SH-SY5Y (cell line): ENCODE results near the gene BCL2L14.

Experiments used
- GATA2 ChIP-seq: IDR thresholded peaks from 2 replicates; pipeline ENCODE4 v1.6.1; 2011; ENCODE audit warnings: mild to moderate bottlenecking, low read depth, low read length
- GATA3 ChIP-seq: IDR thresholded peaks from 2 replicates; pipeline ENCODE4 v1.6.1; 2011; ENCODE audit warnings: low read depth, mild to moderate bottlenecking, low read length, moderate library complexity

BCL2L14 gene

GRCh38 chr12:12081836-12082497, 11.2 kb downstream of the BCL2L14 start:
- no peak for TF ChIP-seq GATA2
- no peak for TF ChIP-seq GATA3

- TF ChIP-seq GATA3 (no peak), GATA2 (no peak)
Observed at GRCh38 chr12:12083688-12084087, 12.9 kb downstream of the BCL2L14 start.

GRCh38 chr12:12086362-12086761, 15.6 kb downstream of the BCL2L14 start:
- TF ChIP-seq GATA2, result no peak
- no peak for TF ChIP-seq GATA3

- TF ChIP-seq GATA2 (no peak), GATA3 (no peak)
Observed at GRCh38 chr12:12086973-12087692, 16.4 kb downstream of the BCL2L14 start.

GRCh38 chr12:12087693-12088034, 16.9 kb downstream of the BCL2L14 start:
- TF ChIP-seq GATA3 (no peak), GATA2 (no peak)

- TF ChIP-seq GATA2, result no peak
- no peak for TF ChIP-seq GATA3
Observed at GRCh38 chr12:12088147-12088546, 17.4 kb downstream of the BCL2L14 start.

GRCh38 chr12:12088761-12089160, 18.0 kb downstream of the BCL2L14 start:
- TF ChIP-seq GATA3, result no peak
- no peak for TF ChIP-seq GATA2

- TF ChIP-seq GATA2, result no peak
- TF ChIP-seq GATA3, result no peak
Observed at GRCh38 chr12:12091071-12091470, 20.3 kb downstream of the BCL2L14 start.

- TF ChIP-seq GATA3 (no peak), GATA2 (no peak)
Observed at GRCh38 chr12:12091977-12092663, 21.4 kb downstream of the BCL2L14 start.

GRCh38 chr12:12094481-12094880, 23.7 kb downstream of the BCL2L14 start:
- TF ChIP-seq GATA3 (no peak), GATA2 (no peak)

GRCh38 chr12:12095021-12095420, 24.3 kb downstream of the BCL2L14 start:
- TF ChIP-seq GATA2 (peak; percentile 67; the same call in 1 of the 2 replicates), GATA3 (peak; percentile 41; the same call in 1 of the 2 replicates)

GRCh38 chr12:12097891-12098690, 27.4 kb downstream of the BCL2L14 start:
- TF ChIP-seq GATA3, result no peak
- no peak for TF ChIP-seq GATA2

- no peak for TF ChIP-seq GATA3
- no peak for TF ChIP-seq GATA2
Observed at GRCh38 chr12:12098691-12099015, 27.9 kb downstream of the BCL2L14 start.

- peak; percentile 93 for TF ChIP-seq GATA3
- TF ChIP-seq GATA2, result peak; percentile 92
Observed at GRCh38 chr12:12099102-12099501, 28.4 kb downstream of the BCL2L14 start.
